Thyroid gland (tissue), 4 donors: ENCODE measurements around the gene VMAC. TPM values are rescaled to one million over a fixed set of nuclear protein-coding genes. Genes with fewer than 3 reads are reported as not detected.
A peak's percentile ranks its signal among the peaks of the same experiment; 100 is the strongest.

Experiments used
- DNase-seq, 2 donors: peaks; one replicate each; pipeline ENCODE4 v3.0.0-alpha.2; 2019
- H3K27ac ChIP-seq, 3 donors: fragments of 200-600 bp; sonication (generic); 1 replicate in 2 of 3; 2 replicates in 1 of 3; pipeline ENCODE4 v1.5.1; 2016 to 2019; ENCODE audit warnings: mild to moderate bottlenecking in 1 of 3, moderate library complexity in 1 of 3
- H3K27me3 ChIP-seq: fragments of 200-600 bp; sonication (generic); one replicate; pipeline ENCODE4 v1.5.1; 2019
- H3K36me3 ChIP-seq, 2 donors: fragments of 200-600 bp; sonication (generic); one replicate each; pipeline ENCODE4 v1.5.1; 2016 to 2019
- H3K4me1 ChIP-seq, 2 donors: fragments of 200-600 bp; sonication (generic); one replicate each; pipeline ENCODE4 v1.5.1; 2017 to 2019
- H3K4me3 ChIP-seq, 3 donors: fragments of 200-600 bp; sonication (generic); replicated peaks in 1 of 3; 1 replicate in 2 of 3; 2 replicates in 1 of 3; pipeline ENCODE4 v1.5.1; 2016; ENCODE audit warnings: mild to moderate bottlenecking in 1 of 3
- H3K9me3 ChIP-seq: fragments of 200-600 bp; sonication (generic); one replicate; pipeline ENCODE4 v1.5.1; 2017
- CTCF ChIP-seq, 6 experiments: fragments of 200-600 bp in 3 of 6; fragments of 450-650 bp in 3 of 6; sonication (generic) in 3 of 6; IDR thresholded peaks; one replicate each; pipeline ENCODE4 v1.5.1; 2016 to 2019; ENCODE audit warnings: antibody characterized with exemption in 6 of 6, mild to moderate bottlenecking in 2 of 6, inconsistent platforms in 1 of 6, moderate library complexity in 1 of 6
- POLR2A ChIP-seq, 2 donors: fragments of 450-650 bp; IDR thresholded peaks; one replicate each; pipeline ENCODE4 v1.6.1; 2017; ENCODE audit warnings: antibody characterized with exemption in 2 of 2, mild to moderate bottlenecking in 2 of 2, moderate library complexity in 1 of 2
- WGBS, 2 donors: methylation state at CpG; one replicate each; pipeline ENCODE4 v1.1.5; 2017; 5-methylcytosine and 5-hydroxymethylcytosine counted together
- intact Hi-C: fragments of 100-400 bp; cut with DNase I; formaldehyde crosslinking; loops from one replicate; pipeline ENCODE4 v1.15.1; 2023
- total RNA-seq, 4 donors: library from RNA; depleted of rRNA; stranded (reverse); fragments of >200 nt; gene quantifications; one replicate each; pipeline ENCODE4 v1.2.3, GENCODE V29; 2016

Gene VMAC
- total RNA-seq, 4 donors from 2014 or later = 14.3 to 27.2 (median 17.8) TPM

GRCh38 chr19:5892772-5893275, 11.8 kb upstream of the VMAC start:
- Histone ChIP-seq H3K9me3 (no peaks in the 10 kb centered on the region), H3K4me1 (peaks cover 7 to 40% of the 10 kb centered on the region in 2 donors), H3K36me3 (peaks cover 19% of the 10 kb centered on the region in 2 donors), H3K27ac (no peak overlapping the region), H3K4me3 (no peak overlapping the region), H3K27me3 (no peaks in the 10 kb centered on the region)
- intact Hi-C loops = loop anchor here (2.0 kb wide), 1 partner anchor 88 kb away; the partner anchor contains the start of gene NRTN
- no peak for DNase-seq
- 72 to 73% methylated on average over 11 to 12 of the region's 15 CpGs for WGBS, 2 donors
- TF ChIP-seq POLR2A (IDR thresholded peaks at IDR 0.05) (no peak), CTCF (IDR thresholded peaks at IDR 0.05) (no peak)

- no peak overlapping the region for H3K4me3 ChIP-seq
- TF ChIP-seq CTCF (IDR thresholded peaks at IDR 0.05) (no peak), POLR2A (IDR thresholded peaks at IDR 0.05) (no peak)
- DNase-seq = no peak
- no peaks in the 10 kb centered on the region for H3K27me3 ChIP-seq
- H3K27ac ChIP-seq = peak overlapping the region in 1 of 3 donors; percentile 45
- 79% methylated on average over 13 of the region's 13 CpGs for WGBS, 2 donors
- no peaks in the 10 kb centered on the region for H3K9me3 ChIP-seq
- intact Hi-C loops = loop anchor here (2.0 kb wide), 1 partner anchor 89 kb away; the partner anchor contains the start of gene NRTN
- peaks cover 7 to 40% of the 10 kb centered on the region in 2 donors for H3K4me1 ChIP-seq
- H3K36me3 ChIP-seq = peaks cover 19% of the 10 kb centered on the region in 2 donors
Measured at GRCh38 chr19:5893296-5893903, 11.3 kb upstream of the VMAC start.

- TF ChIP-seq CTCF (IDR thresholded peaks at IDR 0.05) (no peak), POLR2A (IDR thresholded peaks at IDR 0.05) (no peak)
- H3K27ac ChIP-seq = peak overlapping the region in 1 of 3 donors; percentile 45
Measured at GRCh38 chr19:5893907-5894703, 10.6 kb upstream of the VMAC start.

GRCh38 chr19:5894704-5895349, 9.8 kb upstream of the VMAC start:
- Histone ChIP-seq H3K27ac (no peak overlapping the region), H3K27me3 (no peaks in the 10 kb centered on the region), H3K9me3 (no peaks in the 10 kb centered on the region), H3K4me1 (peaks cover 7 to 36% of the 10 kb centered on the region in 2 donors), H3K4me3 (no peak overlapping the region), H3K36me3 (peaks cover 19% of the 10 kb centered on the region in 2 donors)
- TF ChIP-seq CTCF (IDR thresholded peaks at IDR 0.05) (no peak), POLR2A (IDR thresholded peaks at IDR 0.05) (no peak)
- WGBS, 2 donors = 91 to 93% methylated on average over 16 to 19 of the region's 28 CpGs
- intact Hi-C loops = no loop called here
- no peak for DNase-seq

More at GRCh38 chr19:5893907-5894703, 10.6 kb upstream of the VMAC start:
- H3K4me3 ChIP-seq = no peak overlapping the region
- peaks cover 19% of the 10 kb centered on the region in 2 donors for H3K36me3 ChIP-seq
- WGBS, 2 donors = 56 to 66% methylated on average over 11 to 27 of the region's 28 CpGs
- no peaks in the 10 kb centered on the region for H3K27me3 ChIP-seq
- H3K9me3 ChIP-seq = no peaks in the 10 kb centered on the region
- DNase-seq = peak; percentile 53 to 70
- intact Hi-C loops = loop anchor here (2.0 kb wide), 1 partner anchor 89 kb away; the partner anchor contains the start of gene NRTN
- H3K4me1 ChIP-seq = peaks cover 7 to 40% of the 10 kb centered on the region in 2 donors
